HepG2 (cell line): ENCODE measurements around the gene MYOM1. TPM values are rescaled to one million over a fixed set of nuclear protein-coding genes. Genes with fewer than 3 reads are reported as not detected.

Experiments used
- ATAC-seq: fragments of 200-7000 bp; cut with Tn5 transposase; 3 replicates; pipeline ENCODE4 v1.9.1; 2020; ENCODE audit warnings: mild to moderate bottlenecking, moderate library complexity
- BruUV-seq: library from RNA; stranded (reverse); fragments of 400-500 nt; replicated peaks from 2 replicates; lab custom pipeline; 2021; lab: Mats Ljungman, UMichigan
- CTCF ChIA-PET: fragments of 300-600 bp; formaldehyde crosslinking; extraction: SDS; loops from one replicate; lab custom pipeline; 2021; ENCODE audit warnings: low total read pairs, inconsistent platforms, low intra/inter-chr PET ratio; lab: Yijun Ruan, JAX
- POLR2A ChIA-PET: fragments of 350-600 bp; sonication (Branson Sonifier 250); formaldehyde crosslinking; loops from one replicate; lab custom pipeline; 2020; ENCODE audit warnings: antibody characterized with exemption, inconsistent platforms; lab: Yijun Ruan, JAX
- DNase-seq: peaks from one replicate; pipeline ENCODE4 v3.0.0-alpha.2; 2015; ENCODE audit warnings: low spot score
- FAIRE-seq: peaks from 3 replicates; lab custom pipeline; 2011; peaks lifted over from hg19 to GRCh38; lab: Jason Lieb, UNC
- H2AFZ ChIP-seq: one replicate; pipeline ENCODE4 v1.6.1; 2011; ENCODE audit warnings: low read length, inconsistent platforms
- H3K27ac ChIP-seq: fragments of 300-600 bp; 3 replicates; pipeline ENCODE4 v1.8.0; 2011; ENCODE audit warnings: mixed run types, mild to moderate bottlenecking, mixed read lengths, low read length, inconsistent platforms; ENCODE audit not compliant: insufficient read depth; ENCODE audit errors: extremely low read length
- H3K27me3 ChIP-seq, 2 experiments: fragments of 200-600 bp in 1 of 2; 2 replicates in 1 of 2; 3 replicates in 1 of 2; pipeline versions ENCODE4 v1.6.0 to v1.8.0; 2011; ENCODE audit warnings: low read length in 2 of 2, mild to moderate bottlenecking in 2 of 2, moderate library complexity in 2 of 2, inconsistent platforms in 1 of 2; ENCODE audit not compliant: insufficient read depth in 2 of 2, control insufficient read depth in 1 of 2
- H3K36me3 ChIP-seq, 2 experiments: fragments of 200-600 bp in 1 of 2; replicated peaks in 1 of 2; 2 replicates in 1 of 2; 3 replicates in 1 of 2; pipeline versions ENCODE4 v1.5.1 to v1.8.0; 2011; ENCODE audit warnings: low read length in 2 of 2, inconsistent platforms in 1 of 2; ENCODE audit not compliant: insufficient read depth in 2 of 2, control insufficient read depth in 1 of 2
- H3K4me1 ChIP-seq: 2 replicates; pipeline ENCODE4 v1.5.1; 2012; ENCODE audit warnings: low read length, inconsistent platforms; ENCODE audit not compliant: insufficient read depth
- H3K4me2 ChIP-seq: 2 replicates; pipeline ENCODE4 v1.6.0; 2011; ENCODE audit warnings: low read depth, low read length, inconsistent platforms
- H3K4me3 ChIP-seq, 3 experiments: fragments of 200-600 bp in 1 of 3; sonication (generic), shearing (Covaris generic) in 1 of 3; replicated peaks in 1 of 3; 2 replicates each; pipeline ENCODE4 v1.5.1; 2011 to 2016; ENCODE audit warnings: low read length in 3 of 3, inconsistent platforms in 2 of 3, low read depth in 2 of 3, mild to moderate bottlenecking in 2 of 3, control low read depth in 1 of 3, mixed read lengths in 1 of 3; ENCODE audit not compliant: insufficient read depth in 1 of 3
- H3K79me2 ChIP-seq: one replicate; pipeline ENCODE4 v1.6.1; 2011; ENCODE audit warnings: low read length, inconsistent platforms; ENCODE audit not compliant: insufficient read depth
- H3K9ac ChIP-seq: 2 replicates; pipeline ENCODE4 v1.6.0; 2011; ENCODE audit warnings: mild to moderate bottlenecking, low read depth, low read length, inconsistent platforms; ENCODE audit not compliant: insufficient read depth
- H3K9me3 ChIP-seq: 2 replicates; pipeline ENCODE4 v1.5.1; 2012; ENCODE audit warnings: mild to moderate bottlenecking, low read length
- H4K20me1 ChIP-seq: 2 replicates; pipeline ENCODE4 v1.6.0; 2011; ENCODE audit warnings: inconsistent platforms, mild to moderate bottlenecking, low read length, moderate library complexity; ENCODE audit not compliant: insufficient read depth
- AKNA ChIP-seq: sonication (generic); formaldehyde crosslinking; IDR thresholded peaks from 2 replicates; pipeline ENCODE4 v1.4.0; 2020; ENCODE audit warnings: missing genetic modification reagents, borderline replicate concordance
- FIP1L1 ChIP-seq: fragments of 200-400 bp; formaldehyde crosslinking; IDR thresholded peaks from 2 replicates; pipeline ENCODE4 v1.6.1; 2018; ENCODE audit warnings: low read depth, mild to moderate bottlenecking, low read length, moderate library complexity, borderline replicate concordance; ENCODE audit not compliant: insufficient read depth
- FOXK1 ChIP-seq: sonication (generic); formaldehyde crosslinking; IDR thresholded peaks from 2 replicates; pipeline ENCODE4 v1.4.0; 2020; ENCODE audit warnings: low read depth, missing genetic modification reagents, borderline replicate concordance
- MEF2D ChIP-seq: sonication (generic); formaldehyde crosslinking; IDR thresholded peaks from 2 replicates; pipeline ENCODE4 v1.5.1; 2020; ENCODE audit warnings: mild to moderate bottlenecking, missing genetic modification reagents
- POGZ ChIP-seq: sonication (generic); formaldehyde crosslinking; IDR thresholded peaks from 2 replicates; pipeline ENCODE4 v1.4.0; 2020; ENCODE audit warnings: mild to moderate bottlenecking, missing genetic modification reagents
- SP5 ChIP-seq: IDR thresholded peaks from 2 replicates; pipeline ENCODE4 v1.6.1; 2016; ENCODE audit warnings: low read depth, borderline replicate concordance
- SRSF1 ChIP-seq: fragments of 200-400 bp; formaldehyde crosslinking; optimal IDR thresholded peaks from 2 replicates; pipeline ENCODE3; 2017; ENCODE audit warnings: mild to moderate bottlenecking, low read depth, low read length, moderate library complexity
- ZMYM4 ChIP-seq: sonication (generic); formaldehyde crosslinking; IDR thresholded peaks from 2 replicates; pipeline ENCODE4 v1.8.1; 2023; ENCODE audit warnings: mild to moderate bottlenecking, missing genetic modification reagents
- ZNF264 ChIP-seq: sonication (generic); formaldehyde crosslinking; IDR thresholded peaks from 2 replicates; pipeline ENCODE4 v1.4.0; 2020; ENCODE audit warnings: missing genetic modification reagents
- ZSCAN25 ChIP-seq: sonication (generic); formaldehyde crosslinking; IDR thresholded peaks from 2 replicates; pipeline ENCODE4 v1.8.0; 2022; ENCODE audit warnings: mild to moderate bottlenecking, missing genetic modification reagents
- WGBS: methylation state at CpG from one replicate; pipeline ENCODE4 v1.1.6; 2017; ENCODE audit warnings: low lambda C conversion rate; 5-methylcytosine and 5-hydroxymethylcytosine counted together
- in situ Hi-C: cut with HindIII; loops from 2 replicates; pipeline ENCODE4 v1.10.0; 2017; ENCODE audit warnings: low pct_unique_long_range_greater_than_20kb; ENCODE audit not compliant: extremely low pct_ligation_motif_present
- intact Hi-C: fragments of 100-400 bp; cut with micrococcal nuclease; formaldehyde crosslinking; loops from one replicate; pipeline ENCODE4 v1.10.0; 2022; ENCODE audit not compliant: unreplicated experiment
- polyA plus RNA-seq, 8 experiments: library from polyadenylated mRNA; depleted of rRNA in 3 of 8; stranded (reverse) in 7 of 8; unstranded in 1 of 8; fragments of >200 nt; fragmentation: Illumina TruSeq in 4 of 8; extraction: Trizol in 4 of 8; gene quantifications; 2 replicates each; pipeline versions ENCODE4 v1.2.1 to v1.2.3, GENCODE V29; 2011 to 2016; ENCODE audit warnings: low read depth in 4 of 8, missing spikeins in 1 of 8, mixed read lengths in 1 of 8; ENCODE audit not compliant: insufficient read depth in 1 of 8
- total RNA-seq, 5 experiments: library from RNA; depleted of rRNA; stranded (reverse); fragments of >200 nt; fragmentation: Illumina TruSeq; extraction: Trizol; gene quantifications; 2 replicates each; pipeline ENCODE4 v1.2.3, GENCODE V29; 2016; ENCODE audit warnings: low read depth in 1 of 5
- TF ChIP-seq, protein P1 (sequence below): sonication (generic); formaldehyde crosslinking; IDR thresholded peaks from 2 replicates; pipeline ENCODE4 v1.8.1; 2023; ENCODE audit warnings: mild to moderate bottlenecking, missing genetic modification reagents, borderline replicate concordance
- TF ChIP-seq, protein P2 (sequence below): IDR thresholded peaks from 2 replicates; pipeline ENCODE4 v1.6.1; 2016; ENCODE audit warnings: control low read depth
- TF ChIP-seq, protein P3 (sequence below): sonication (generic); formaldehyde crosslinking; conservative IDR thresholded peaks from 2 replicates; pipeline ENCODE4 v1.8.0; 2022; ENCODE audit warnings: low read depth, missing genetic modification reagents
- TF ChIP-seq, protein P4 (sequence below): sonication (generic); formaldehyde crosslinking; conservative IDR thresholded peaks from 2 replicates; pipeline ENCODE4 v1.5.0; 2020; ENCODE audit warnings: missing genetic modification reagents

MYOM1 gene
- total and polyA plus RNA-seq, 2 of the 13 experiments (the other 11 are each of a cell fraction or from before 2014, with no cell fraction given): 0.46 to 0.98 TPM

GRCh38 chr18:3115447-3116030, 104.2 kb downstream of the MYOM1 start:
- intact Hi-C loops (loop anchor here (5.0 kb wide), 1 partner anchor 53 kb away; no protein-coding TSS in a partner anchor), in situ Hi-C loops (no loop called here)
- Histone ChIP-seq H4K20me1 (no peaks in the 10 kb centered on the region), H3K4me1 (peaks cover 75% of the 10 kb centered on the region), H3K9ac (no peak overlapping the region), H3K36me3 (no peaks in the 10 kb centered on the region), H3K79me2 (no peaks in the 10 kb centered on the region), H2AFZ (no peak overlapping the region), H3K27me3 (no peaks in the 10 kb centered on the region), H3K4me2 (no peak overlapping the region), H3K9me3 (no peaks in the 10 kb centered on the region), H3K4me3 (no peak overlapping the region), H3K27ac (peak overlapping the region; percentile 97)
- ATAC-seq (no peak), FAIRE-seq (no peak), DNase-seq (no peak)
- no TSS peak for BruUV-seq
- ChIA-PET POLR2A (interaction anchor here (0.7 kb wide), 1 partner anchor 14 kb away, joined by 3 read pairs; no protein-coding TSS in a partner anchor), CTCF (no interaction called here)
- WGBS: 90% methylated on average over 7 of the region's 7 CpGs
- TF ChIP-seq ZNF264 (CRISPR knock-in tag) (no peak), FOXK1 (no peak), FIP1L1 (no peak), ZSCAN25 (CRISPR knock-in tag) (no peak), SRSF1 (no peak), MEF2D (CRISPR knock-in tag) (no peak), ZMYM4 (CRISPR knock-in tag) (peak; percentile 19; the same call in 1 of the 2 replicates), SP5 (CRISPR knock-in tag) (no peak), POGZ (CRISPR knock-in tag) (0 out of 2 replicates have a peak, but pooled peaks have one; percentile 26), AKNA (CRISPR knock-in tag) (no peak)
- TF ChIP-seq, protein P1, sequence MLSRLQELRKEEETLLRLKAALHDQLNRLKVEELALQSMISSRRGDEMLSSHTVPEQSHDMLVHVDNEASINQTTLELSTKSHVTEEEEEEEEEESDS (CRISPR knock-in tag): no peak
- TF ChIP-seq, protein P2, sequence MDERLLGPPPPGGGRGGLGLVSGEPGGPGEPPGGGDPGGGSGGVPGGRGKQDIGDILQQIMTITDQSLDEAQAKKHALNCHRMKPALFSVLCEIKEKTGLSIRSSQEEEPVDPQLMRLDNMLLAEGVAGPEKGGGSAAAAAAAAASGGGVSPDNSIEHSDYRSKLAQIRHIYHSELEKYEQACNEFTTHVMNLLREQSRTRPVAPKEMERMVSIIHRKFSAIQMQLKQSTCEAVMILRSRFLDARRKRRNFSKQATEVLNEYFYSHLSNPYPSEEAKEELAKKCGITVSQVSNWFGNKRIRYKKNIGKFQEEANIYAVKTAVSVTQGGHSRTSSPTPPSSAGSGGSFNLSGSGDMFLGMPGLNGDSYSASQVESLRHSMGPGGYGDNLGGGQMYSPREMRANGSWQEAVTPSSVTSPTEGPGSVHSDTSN (CRISPR knock-in tag): no peak
- TF ChIP-seq, protein P3, sequence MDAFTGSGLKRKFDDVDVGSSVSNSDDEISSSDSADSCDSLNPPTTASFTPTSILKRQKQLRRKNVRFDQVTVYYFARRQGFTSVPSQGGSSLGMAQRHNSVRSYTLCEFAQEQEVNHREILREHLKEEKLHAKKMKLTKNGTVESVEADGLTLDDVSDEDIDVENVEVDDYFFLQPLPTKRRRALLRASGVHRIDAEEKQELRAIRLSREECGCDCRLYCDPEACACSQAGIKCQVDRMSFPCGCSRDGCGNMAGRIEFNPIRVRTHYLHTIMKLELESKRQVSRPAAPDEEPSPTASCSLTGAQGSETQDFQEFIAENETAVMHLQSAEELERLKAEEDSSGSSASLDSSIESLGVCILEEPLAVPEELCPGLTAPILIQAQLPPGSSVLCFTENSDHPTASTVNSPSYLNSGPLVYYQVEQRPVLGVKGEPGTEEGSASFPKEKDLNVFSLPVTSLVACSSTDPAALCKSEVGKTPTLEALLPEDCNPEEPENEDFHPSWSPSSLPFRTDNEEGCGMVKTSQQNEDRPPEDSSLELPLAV (CRISPR knock-in tag): no peak
- TF ChIP-seq, protein P4, sequence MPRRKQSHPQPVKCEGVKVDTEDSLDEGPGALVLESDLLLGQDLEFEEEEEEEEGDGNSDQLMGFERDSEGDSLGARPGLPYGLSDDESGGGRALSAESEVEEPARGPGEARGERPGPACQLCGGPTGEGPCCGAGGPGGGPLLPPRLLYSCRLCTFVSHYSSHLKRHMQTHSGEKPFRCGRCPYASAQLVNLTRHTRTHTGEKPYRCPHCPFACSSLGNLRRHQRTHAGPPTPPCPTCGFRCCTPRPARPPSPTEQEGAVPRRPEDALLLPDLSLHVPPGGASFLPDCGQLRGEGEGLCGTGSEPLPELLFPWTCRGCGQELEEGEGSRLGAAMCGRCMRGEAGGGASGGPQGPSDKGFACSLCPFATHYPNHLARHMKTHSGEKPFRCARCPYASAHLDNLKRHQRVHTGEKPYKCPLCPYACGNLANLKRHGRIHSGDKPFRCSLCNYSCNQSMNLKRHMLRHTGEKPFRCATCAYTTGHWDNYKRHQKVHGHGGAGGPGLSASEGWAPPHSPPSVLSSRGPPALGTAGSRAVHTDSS (CRISPR knock-in tag): no peak
